H9 (cell line): ENCODE measurements around the gene CHTOP. TPM values are rescaled to one million over a fixed set of nuclear protein-coding genes. Genes with fewer than 3 reads are reported as not detected.
A peak's percentile ranks its signal among the peaks of the same experiment; 100 is the strongest.

Source experiments
- DNase-seq: peaks from one replicate; pipeline ENCODE4 v3.0.0-alpha.2; 2017
- H2AFZ ChIP-seq: one replicate; pipeline ENCODE4 v1.6.1; 2013; ENCODE audit warnings: mild to moderate bottlenecking, low read length, control low read depth, moderate library complexity
- H2AK5ac ChIP-seq: 2 replicates; pipeline ENCODE4 v1.6.1; 2013; ENCODE audit warnings: low read length, control low read depth, mixed read lengths; ENCODE audit not compliant: insufficient read length
- H2BK120ac ChIP-seq: one replicate; pipeline ENCODE4 v1.6.1; 2013; ENCODE audit warnings: low read depth, mild to moderate bottlenecking, low read length, control low read depth, inconsistent platforms; ENCODE audit not compliant: poor library complexity, severe bottlenecking
- H2BK12ac ChIP-seq: 2 replicates; pipeline ENCODE4 v1.6.1; 2013; ENCODE audit warnings: low read length, control low read depth, mixed read lengths, low read depth; ENCODE audit not compliant: insufficient read length
- H2BK15ac ChIP-seq: 2 replicates; pipeline ENCODE4 v1.6.1; 2013; ENCODE audit warnings: low read depth, low read length, control low read depth
- H2BK20ac ChIP-seq: one replicate; pipeline ENCODE4 v1.6.1; 2013; ENCODE audit warnings: low read depth, mild to moderate bottlenecking, low read length, control low read depth, inconsistent platforms; ENCODE audit not compliant: poor library complexity, severe bottlenecking
- H2BK5ac ChIP-seq: 2 replicates; pipeline ENCODE4 v1.6.1; 2013; ENCODE audit warnings: low read length, control low read depth, mixed read lengths; ENCODE audit not compliant: insufficient read length
- H3K14ac ChIP-seq: 2 replicates; pipeline ENCODE4 v1.6.1; 2013; ENCODE audit warnings: low read length, control low read depth; ENCODE audit not compliant: insufficient read depth
- H3K18ac ChIP-seq: 2 replicates; pipeline ENCODE4 v1.6.1; 2013; ENCODE audit warnings: low read depth, mild to moderate bottlenecking, mixed read lengths, low read length, control low read depth; ENCODE audit not compliant: insufficient read length
- H3K23ac ChIP-seq: 2 replicates; pipeline ENCODE4 v1.6.1; 2013; ENCODE audit warnings: low read length, control low read depth, mixed read lengths, low read depth; ENCODE audit not compliant: insufficient read length
- H3K23me2 ChIP-seq: 2 replicates; pipeline ENCODE4 v1.6.1; 2013; ENCODE audit warnings: low read depth, mild to moderate bottlenecking, mixed read lengths, low read length, control low read depth; ENCODE audit not compliant: insufficient read length, poor library complexity, severe bottlenecking
- H3K27ac ChIP-seq: 2 replicates; pipeline ENCODE4 v1.5.1; 2013; ENCODE audit warnings: low read length, control low read depth, mixed read lengths, low read depth; ENCODE audit not compliant: insufficient read length
- H3K27me3 ChIP-seq: 2 replicates; pipeline ENCODE4 v1.6.1; 2013; ENCODE audit warnings: low read length, control low read depth, inconsistent platforms; ENCODE audit not compliant: insufficient read depth
- H3K4ac ChIP-seq: 2 replicates; pipeline ENCODE4 v1.6.1; 2013; ENCODE audit warnings: low read depth, mild to moderate bottlenecking, control low read depth, inconsistent platforms, low read length, moderate library complexity
- H3K4me1 ChIP-seq: 2 replicates; pipeline ENCODE4 v1.6.1; 2013; ENCODE audit warnings: low read length, control low read depth, inconsistent platforms; ENCODE audit not compliant: insufficient read depth
- H3K4me2 ChIP-seq: 2 replicates; pipeline ENCODE4 v1.6.1; 2013; ENCODE audit warnings: low read length, control low read depth, mixed read lengths; ENCODE audit not compliant: insufficient read length, insufficient read depth
- H3K56ac ChIP-seq: 2 replicates; pipeline ENCODE4 v1.6.1; 2013; ENCODE audit warnings: low read depth, mild to moderate bottlenecking, mixed read lengths, low read length, control low read depth; ENCODE audit not compliant: insufficient read length
- H3K79me1 ChIP-seq: 2 replicates; pipeline ENCODE4 v1.6.1; 2013; ENCODE audit warnings: low read depth, mild to moderate bottlenecking, moderate library complexity, low read length, control low read depth, inconsistent platforms; ENCODE audit not compliant: insufficient read depth, poor library complexity, severe bottlenecking
- H3K79me2 ChIP-seq: 2 replicates; pipeline ENCODE4 v1.6.1; 2013; ENCODE audit warnings: low read length, control low read depth, inconsistent platforms; ENCODE audit not compliant: insufficient read depth
- H3K9ac ChIP-seq: 2 replicates; pipeline ENCODE4 v1.6.1; 2013; ENCODE audit warnings: low read length, control low read depth, mixed read lengths; ENCODE audit not compliant: insufficient read length; ENCODE audit errors: extremely low read depth
- H3K9me3 ChIP-seq: one replicate; pipeline ENCODE4 v1.6.1; 2013; ENCODE audit warnings: low read depth, low read length, inconsistent platforms; ENCODE audit not compliant: control insufficient read depth
- H3T11ph ChIP-seq: one replicate; pipeline ENCODE4 v1.6.1; 2013; ENCODE audit warnings: mild to moderate bottlenecking, low read length, control low read depth, inconsistent platforms
- H4K20me1 ChIP-seq: one replicate; pipeline ENCODE4 v1.6.1; 2013; ENCODE audit not compliant: control insufficient read depth, insufficient read length, insufficient read depth
- H4K5ac ChIP-seq: 2 replicates; pipeline ENCODE4 v1.6.1; 2013; ENCODE audit warnings: low read depth, mild to moderate bottlenecking, mixed read lengths, low read length, control low read depth; ENCODE audit not compliant: insufficient read length
- H4K8ac ChIP-seq: replicated peaks from 2 replicates; pipeline ENCODE4 v1.6.1; 2013; ENCODE audit warnings: low read length, control low read depth, mixed read lengths, low read depth; ENCODE audit not compliant: insufficient read length
- H4K91ac ChIP-seq: 2 replicates; pipeline ENCODE4 v1.6.1; 2013; ENCODE audit warnings: low read depth, mild to moderate bottlenecking, moderate library complexity, mixed read lengths, low read length, control low read depth; ENCODE audit not compliant: insufficient read length
- H3K27ac Mint-ChIP-seq, 3 experiments: 2 replicates in 2 of 3; 3 replicates in 1 of 3; pipeline ENCODE4 v1.8.0; 2020 to 2021; ENCODE audit warnings: mixed read lengths in 3 of 3, mild to moderate bottlenecking in 1 of 3, moderate library complexity in 1 of 3
- H3K27me3 Mint-ChIP-seq: 2 replicates; pipeline ENCODE4 v1.8.0; 2021; ENCODE audit warnings: low read depth, mild to moderate bottlenecking, moderate library complexity, mixed read lengths
- H3K36me3 Mint-ChIP-seq, 3 experiments: 2 replicates in 2 of 3; 3 replicates in 1 of 3; pipeline ENCODE4 v1.8.0; 2020 to 2021; ENCODE audit warnings: low read depth in 3 of 3, mixed read lengths in 3 of 3; ENCODE audit not compliant: insufficient read depth in 1 of 3
- H3K4me1 Mint-ChIP-seq, 2 experiments: 2 replicates each; pipeline ENCODE4 v1.8.0; 2020; ENCODE audit warnings: mixed read lengths in 2 of 2
- H3K4me3 Mint-ChIP-seq, 2 experiments: 2 replicates in 1 of 2; 3 replicates in 1 of 2; pipeline ENCODE4 v1.8.0; 2020 to 2021; ENCODE audit warnings: mild to moderate bottlenecking in 2 of 2, mixed read lengths in 2 of 2, moderate library complexity in 1 of 2
- H3K9me3 Mint-ChIP-seq, 2 experiments: 2 replicates in 1 of 2; 3 replicates in 1 of 2; pipeline ENCODE4 v1.8.0; 2020; ENCODE audit warnings: mild to moderate bottlenecking in 2 of 2, mixed read lengths in 2 of 2, moderate library complexity in 1 of 2
- CTCF ChIP-seq: fragments of 200-600 bp; sonication (generic); conservative IDR thresholded peaks from 3 replicates; pipeline ENCODE4 v1.8.0; 2021; ENCODE audit warnings: antibody characterized with exemption, mild to moderate bottlenecking
- WGBS: extraction: QIAGEN DNeasy Blood & Tissue Kit; methylation state at CpG from one replicate; pipeline ENCODE4 v1.1.7; 2013; ENCODE audit warnings: missing lambda C conversion rate, low lambda C conversion rate, mixed read lengths; ENCODE audit not compliant: insufficient read length; ENCODE audit errors: extremely low coverage; 5-methylcytosine and 5-hydroxymethylcytosine counted together
- total RNA-seq: library from RNA; stranded (reverse); gene quantifications from 2 replicates; pipeline ENCODE4 v1.2.1, GENCODE V29; 2021

The CHTOP gene
- total RNA-seq, 1 experiment from 2014 or later: 126 TPM

GRCh38 chr1:153659656-153660055 lies 25.8 kb downstream of the CHTOP start:
- 0 out of 2 replicates have a peak, but pooled peaks cover 2% of the 10 kb centered on the region for H3K4me1 ChIP-seq
- H4K8ac ChIP-seq: no peak overlapping the region
- peak overlapping the region; percentile 94 for H3K4me2 ChIP-seq
- Mint-ChIP-seq H3K27me3 (no peaks in the 10 kb centered on the region), H3K4me3 (peak overlapping the region; percentile 94 to 95), H3K27ac (peak overlapping the region; percentile 25 to 48 (median 44); a peak in 4 of 7 replicates), H3K36me3 (peaks cover 21 to 45% (median 26%) of the 10 kb centered on the region in 3 experiments), H3K4me1 (peaks cover 9% of the 10 kb centered on the region in 2 experiments), H3K9me3 (no peaks in the 10 kb centered on the region; a peak in 1 of 5 replicates)
- H3T11ph ChIP-seq: no peak overlapping the region
- H2AK5ac ChIP-seq: no peak overlapping the region
- peaks cover 5% of the 10 kb centered on the region for H3K23me2 ChIP-seq
- no peak overlapping the region for H2BK5ac ChIP-seq
- H3K79me2 ChIP-seq: no peaks in the 10 kb centered on the region; the same call in 1 of the 2 replicates
- H3K27me3 ChIP-seq: no peaks in the 10 kb centered on the region
- H2BK120ac ChIP-seq: no peak overlapping the region
- WGBS: no CpG with 5 or more reads among the region's 9 CpGs
- DNase-seq: no peak
- H2AFZ ChIP-seq: no peak overlapping the region
- no peak overlapping the region for H3K14ac ChIP-seq
- H2BK20ac ChIP-seq: no peak overlapping the region
- peaks cover 5% of the 10 kb centered on the region for H3K79me1 ChIP-seq
- H3K9ac ChIP-seq: no peak overlapping the region
- no peaks in the 10 kb centered on the region for H4K20me1 ChIP-seq
- H4K91ac ChIP-seq: no peak overlapping the region
- TF ChIP-seq CTCF: no peak
- no peaks in the 10 kb centered on the region for H3K9me3 ChIP-seq
- no peak overlapping the region for H4K5ac ChIP-seq
- no peak overlapping the region for H3K23ac ChIP-seq
- H2BK12ac ChIP-seq: no peak overlapping the region
- H3K27ac ChIP-seq: no peak overlapping the region
- H3K56ac ChIP-seq: no peak overlapping the region
- no peak overlapping the region for H3K4ac ChIP-seq
- H3K18ac ChIP-seq: no peak overlapping the region
- H2BK15ac ChIP-seq: no peak overlapping the region
